Fibroblast of lung (primary cell): ENCODE data around the gene FHIT. TPM values are rescaled to one million over a fixed set of nuclear protein-coding genes. Genes with fewer than 3 reads are reported as not detected.
A peak's percentile ranks its signal among the peaks of the same experiment; 100 is the strongest.

Experiments
- DNase-seq, 2 donors: peaks; one replicate each; pipeline versions ENCODE4 v3.0.0 to v3.0.0-alpha.2; 2010; ENCODE audit warnings: low read depth in 2 of 2
- H2AFZ ChIP-seq: 2 replicates; pipeline ENCODE4 v1.5.1; 2012; ENCODE audit warnings: low read length, control low read depth, inconsistent platforms
- H3K27ac ChIP-seq: 2 replicates; pipeline ENCODE4 v1.5.1; 2011; ENCODE audit warnings: low read length, control low read depth; ENCODE audit not compliant: insufficient read depth
- H3K27me3 ChIP-seq: 2 replicates; pipeline ENCODE4 v1.5.1; 2011; ENCODE audit warnings: mild to moderate bottlenecking, low read length; ENCODE audit not compliant: control insufficient read depth, insufficient read depth
- H3K36me3 ChIP-seq: 2 replicates; pipeline ENCODE4 v1.5.1; 2011; ENCODE audit warnings: low read length; ENCODE audit not compliant: control insufficient read depth, insufficient read depth
- H3K4me1 ChIP-seq: 2 replicates; pipeline ENCODE4 v1.5.1; 2011; ENCODE audit warnings: low read length; ENCODE audit not compliant: control insufficient read depth, insufficient read depth; ENCODE audit errors: extremely low read depth
- H3K4me2 ChIP-seq: 2 replicates; pipeline ENCODE4 v1.5.1; 2011; ENCODE audit warnings: low read length, control low read depth; ENCODE audit not compliant: insufficient read depth; ENCODE audit errors: extremely low read depth
- H3K4me3 ChIP-seq, 4 experiments: fragments of 200-600 bp in 1 of 4; sonication (generic) in 1 of 4; replicated peaks in 1 of 4; 2 replicates each; pipeline ENCODE4 v1.5.1; 2011 to 2016; ENCODE audit warnings: low read length in 4 of 4, low read depth in 3 of 4, mild to moderate bottlenecking in 3 of 4, control low read depth in 2 of 4, inconsistent platforms in 1 of 4, mixed read lengths in 1 of 4; ENCODE audit not compliant: insufficient read depth in 1 of 4; ENCODE audit errors: control extremely low read depth in 1 of 4
- H3K79me2 ChIP-seq: 2 replicates; pipeline ENCODE4 v1.5.1; 2012; ENCODE audit warnings: mild to moderate bottlenecking, low read length, inconsistent platforms; ENCODE audit not compliant: control insufficient read depth, insufficient read depth
- H3K9ac ChIP-seq: 2 replicates; pipeline ENCODE4 v1.5.1; 2011; ENCODE audit warnings: mild to moderate bottlenecking, low read length, control low read depth; ENCODE audit not compliant: insufficient read depth
- H3K9me3 ChIP-seq: 2 replicates; pipeline ENCODE4 v1.5.1; 2012; ENCODE audit warnings: low read depth, low read length; ENCODE audit not compliant: control insufficient read depth, insufficient read depth
- H4K20me1 ChIP-seq: 2 replicates; pipeline ENCODE4 v1.5.1; 2011; ENCODE audit warnings: low read length; ENCODE audit not compliant: control insufficient read depth, insufficient read depth; ENCODE audit errors: extremely low read depth
- CTCF ChIP-seq, 2 donors: IDR thresholded peaks in 1 of 2; conservative IDR thresholded peaks in 1 of 2; 1 replicate in 1 of 2; 2 replicates in 1 of 2; pipeline ENCODE4 v1.5.1; 2011 to 2012; ENCODE audit warnings: low read length in 2 of 2, control low read depth in 1 of 2, inconsistent platforms in 1 of 2, low read depth in 1 of 2, mild to moderate bottlenecking in 1 of 2
- EZH2 ChIP-seq: IDR thresholded peaks from 2 replicates; pipeline ENCODE4 v1.5.1; 2012; ENCODE audit warnings: low read length, control low read depth, mild to moderate bottlenecking; ENCODE audit errors: missing control alignments
- polyA plus RNA-seq, 2 donors: library from polyadenylated mRNA; depleted of rRNA in 1 of 2; stranded (reverse) in 1 of 2; unstranded in 1 of 2; fragments of >200 nt; gene quantifications; 2 replicates each; pipeline ENCODE4 v1.2.1, GENCODE V29; 2011 to 2012; ENCODE audit warnings: missing spikeins in 1 of 2
- total RNA-seq: library from RNA; depleted of rRNA; stranded (reverse); fragments of >200 nt; gene quantifications from 2 replicates; pipeline ENCODE4 v1.2.1, GENCODE V29; 2014

FHIT gene
- total and polyA plus RNA-seq, 2 donors (not counting 1 experiment from before 2014, with no cell fraction given) = 0.79 to 2.1 TPM

GRCh38 chr3:60856257-60857046 is 394.8 kb downstream of the FHIT start:
- DNase-seq = no peak
- Histone ChIP-seq H3K27me3 (no peaks in the 10 kb centered on the region), H3K27ac (no peak overlapping the region), H3K9ac (no peak overlapping the region), H3K4me2 (no peak overlapping the region), H3K4me3 (no peak overlapping the region), H3K79me2 (no peaks in the 10 kb centered on the region), H3K9me3 (no peaks in the 10 kb centered on the region), H3K36me3 (no peaks in the 10 kb centered on the region), H3K4me1 (no peaks in the 10 kb centered on the region), H4K20me1 (no peaks in the 10 kb centered on the region), H2AFZ (no peak overlapping the region)
- TF ChIP-seq EZH2 (no peak), CTCF (conservative IDR thresholded peaks at IDR 0.05 in 1 of 2, IDR thresholded peaks at IDR 0.05 in 1 of 2; ENCODE audit: low read depth in 1 of 2, low read length in 2 of 2) (no peak)

GRCh38 chr3:60855250-60855649 is 396.0 kb downstream of the FHIT start:
- no peak overlapping the region for H3K9ac ChIP-seq
- no peak overlapping the region for H3K4me3 ChIP-seq
- no peak overlapping the region for H3K4me2 ChIP-seq
- no peaks in the 10 kb centered on the region for H3K27me3 ChIP-seq
- DNase-seq = no peak
- TF ChIP-seq CTCF (conservative IDR thresholded peaks at IDR 0.05 in 1 of 2, IDR thresholded peaks at IDR 0.05 in 1 of 2; ENCODE audit: low read depth in 1 of 2, low read length in 2 of 2) = no peak
- no peak for TF ChIP-seq EZH2
- H4K20me1 ChIP-seq = no peaks in the 10 kb centered on the region
- no peak overlapping the region for H3K27ac ChIP-seq
- H2AFZ ChIP-seq = no peak overlapping the region
- H3K36me3 ChIP-seq = no peaks in the 10 kb centered on the region
- no peaks in the 10 kb centered on the region for H3K9me3 ChIP-seq
- no peaks in the 10 kb centered on the region for H3K4me1 ChIP-seq
- no peaks in the 10 kb centered on the region for H3K79me2 ChIP-seq

- no peaks in the 10 kb centered on the region for H3K4me1 ChIP-seq
- no peaks in the 10 kb centered on the region for H3K79me2 ChIP-seq
These were observed 396.5 kb downstream of the FHIT start for GRCh38 chr3:60854791-60855190.

More at GRCh38 chr3:60854791-60855190, 396.5 kb downstream of the FHIT start:
- Histone ChIP-seq H2AFZ (no peak overlapping the region), H3K4me2 (no peak overlapping the region), H4K20me1 (no peaks in the 10 kb centered on the region), H3K4me3 (no peak overlapping the region), H3K9me3 (no peaks in the 10 kb centered on the region), H3K9ac (no peak overlapping the region), H3K36me3 (no peaks in the 10 kb centered on the region), H3K27me3 (no peaks in the 10 kb centered on the region), H3K27ac (no peak overlapping the region)
- TF ChIP-seq EZH2 (no peak), CTCF (conservative IDR thresholded peaks at IDR 0.05 in 1 of 2, IDR thresholded peaks at IDR 0.05 in 1 of 2; ENCODE audit: low read depth in 1 of 2, low read length in 2 of 2) (no peak)
- peak in 1 of 2 donors; percentile 2 for DNase-seq
